Esophagus muscularis mucosa (tissue), 4 donors: ENCODE measurements around the gene FAM227B.
"Not testable (repeated sequence)": the region's sequence is repeated elsewhere in the genome, so short reads cannot be mapped to it uniquely, and the experiment has no call there.

ENCODE experiments used
- CTCF ChIP-seq, 3 experiments: fragments of 200-600 bp in 2 of 3; fragments of 450-650 bp in 1 of 3; sonication (generic) in 2 of 3; IDR thresholded peaks; one replicate each; pipeline ENCODE4 v1.5.1; 2017 to 2019; ENCODE audit warnings: antibody characterized with exemption in 3 of 3, mild to moderate bottlenecking in 2 of 3, moderate library complexity in 1 of 3
- EP300 ChIP-seq: sonication (generic); formaldehyde crosslinking; IDR thresholded peaks from one replicate; pipeline ENCODE4 v1.6.1; 2017; ENCODE audit warnings: antibody characterized with exemption
- POLR2A ChIP-seq: fragments of 450-650 bp; IDR thresholded peaks from one replicate; pipeline ENCODE4 v1.6.1; 2017; ENCODE audit warnings: antibody characterized with exemption, moderate library complexity, mild to moderate bottlenecking, low read depth
- POLR2AphosphoS5 ChIP-seq, 2 donors: sonication (generic); formaldehyde crosslinking; IDR thresholded peaks; one replicate each; pipeline ENCODE4 v1.6.1; 2017; ENCODE audit warnings: antibody characterized with exemption in 2 of 2

GRCh38 chr15:49550342-49550741, 70.3 kb downstream of the FAM227B start:
- TF ChIP-seq POLR2AphosphoS5 (IDR thresholded peaks at IDR 0.05); CTCF (IDR thresholded peaks at IDR 0.05); POLR2A; EP300: not testable (repeated sequence)
